Mesendoderm (in vitro differentiated cells): ENCODE measurements around the gene LHX1.

Experiments used
- DNase-seq: peaks from one replicate; pipeline ENCODE4 v3.0.0; 2013
- H2AK5ac ChIP-seq: 2 replicates; pipeline ENCODE4 v1.6.1; 2013; ENCODE audit warnings: low read length, inconsistent platforms
- H2BK120ac ChIP-seq: 2 replicates; pipeline ENCODE4 v1.6.1; 2013; ENCODE audit warnings: low read depth, mild to moderate bottlenecking, low read length, moderate library complexity, mixed read lengths
- H2BK15ac ChIP-seq: replicated peaks from 2 replicates; pipeline ENCODE4 v1.6.1; 2013; ENCODE audit warnings: low read depth, mild to moderate bottlenecking, moderate library complexity
- H2BK5ac ChIP-seq: 2 replicates; pipeline ENCODE4 v1.6.1; 2013; ENCODE audit warnings: low read length, inconsistent platforms
- H3K18ac ChIP-seq: 2 replicates; pipeline ENCODE4 v1.6.1; 2013; ENCODE audit warnings: mild to moderate bottlenecking, low read length, mixed read lengths
- H3K23ac ChIP-seq: one replicate; pipeline ENCODE4 v1.6.1; 2013; ENCODE audit warnings: low read length
- H3K27ac ChIP-seq: 2 replicates; pipeline ENCODE4 v1.5.1; 2013; ENCODE audit warnings: low read depth, mild to moderate bottlenecking, inconsistent platforms, low read length, moderate library complexity
- H3K27me3 ChIP-seq: 2 replicates; pipeline ENCODE4 v1.6.1; 2013; ENCODE audit warnings: low read length, control low read depth, mild to moderate bottlenecking, inconsistent platforms; ENCODE audit not compliant: insufficient read depth, poor library complexity
- H3K36me3 ChIP-seq: 2 replicates; pipeline ENCODE4 v1.6.1; 2013; ENCODE audit warnings: low read length, inconsistent platforms; ENCODE audit not compliant: control insufficient read depth, insufficient read depth
- H3K4ac ChIP-seq: one replicate; pipeline ENCODE4 v1.6.1; 2013; ENCODE audit warnings: low read depth, mild to moderate bottlenecking, low read length, moderate library complexity
- H3K4me1 ChIP-seq: 2 replicates; pipeline ENCODE4 v1.6.1; 2013; ENCODE audit warnings: low read depth, low read length, inconsistent platforms; ENCODE audit not compliant: control insufficient read depth
- H3K4me2 ChIP-seq: 2 replicates; pipeline ENCODE4 v1.6.1; 2013; ENCODE audit warnings: low read length
- H3K4me3 ChIP-seq: 2 replicates; pipeline ENCODE4 v1.5.1; 2013; ENCODE audit warnings: mild to moderate bottlenecking, low read length
- H3K56ac ChIP-seq: one replicate; pipeline ENCODE4 v1.6.1; 2013; ENCODE audit warnings: low read length
- H3K79me1 ChIP-seq: 2 replicates; pipeline ENCODE4 v1.6.1; 2013; ENCODE audit warnings: low read length, inconsistent platforms
- H3K79me2 ChIP-seq: 2 replicates; pipeline ENCODE4 v1.6.1; 2013; ENCODE audit warnings: mild to moderate bottlenecking, low read length; ENCODE audit not compliant: control insufficient read depth, insufficient read depth
- H3K9ac ChIP-seq: 2 replicates; pipeline ENCODE4 v1.6.1; 2013; ENCODE audit warnings: low read length, inconsistent platforms
- H4K5ac ChIP-seq: one replicate; pipeline ENCODE4 v1.6.1; 2013; ENCODE audit warnings: low read length
- H4K8ac ChIP-seq: one replicate; pipeline ENCODE4 v1.6.1; 2013; ENCODE audit warnings: low read depth, mild to moderate bottlenecking, control low read depth, low read length, moderate library complexity
- WGBS: extraction: QIAGEN DNeasy Blood & Tissue Kit; methylation state at CpG from one replicate; pipeline ENCODE4 v1.1.7; 2013; ENCODE audit warnings: low lambda C conversion rate, missing lambda C conversion rate; ENCODE audit not compliant: insufficient coverage; ENCODE audit errors: extremely low coverage; 5-methylcytosine and 5-hydroxymethylcytosine counted together

Gene LHX1

GRCh38 chr17:36939052-36939801, 2.0 kb downstream of the LHX1 start:
- H3K4me1 ChIP-seq, result peaks cover 2% of the 10 kb centered on the region
- peak overlapping the region; percentile 84 for H3K4me3 ChIP-seq
- no peak overlapping the region for H2AK5ac ChIP-seq
- no peak overlapping the region for H2BK15ac ChIP-seq
- peak overlapping the region; percentile 98 for H3K56ac ChIP-seq
- H2BK120ac ChIP-seq, result no peak overlapping the region
- peak overlapping the region; percentile 32 for H3K18ac ChIP-seq
- no peak overlapping the region for H2BK5ac ChIP-seq
- peaks cover 72% of the 10 kb centered on the region for H3K79me2 ChIP-seq
- H3K4me2 ChIP-seq, result peak overlapping the region; percentile 41
- H3K36me3 ChIP-seq, result peaks cover 21% of the 10 kb centered on the region
- WGBS, result no CpG with 5 or more reads among the region's 43 CpGs
- DNase-seq, result no peak
- H3K79me1 ChIP-seq, result peaks cover 7% of the 10 kb centered on the region
- H3K27me3 ChIP-seq, result peaks cover 31% of the 10 kb centered on the region
- H4K5ac ChIP-seq, result no peak overlapping the region
- peak overlapping the region; percentile 4 for H3K23ac ChIP-seq
- peak overlapping the region; percentile 99 for H3K9ac ChIP-seq
- no peak overlapping the region for H3K4ac ChIP-seq
- no peak overlapping the region for H4K8ac ChIP-seq
- no peak overlapping the region for H3K27ac ChIP-seq

DNA sequence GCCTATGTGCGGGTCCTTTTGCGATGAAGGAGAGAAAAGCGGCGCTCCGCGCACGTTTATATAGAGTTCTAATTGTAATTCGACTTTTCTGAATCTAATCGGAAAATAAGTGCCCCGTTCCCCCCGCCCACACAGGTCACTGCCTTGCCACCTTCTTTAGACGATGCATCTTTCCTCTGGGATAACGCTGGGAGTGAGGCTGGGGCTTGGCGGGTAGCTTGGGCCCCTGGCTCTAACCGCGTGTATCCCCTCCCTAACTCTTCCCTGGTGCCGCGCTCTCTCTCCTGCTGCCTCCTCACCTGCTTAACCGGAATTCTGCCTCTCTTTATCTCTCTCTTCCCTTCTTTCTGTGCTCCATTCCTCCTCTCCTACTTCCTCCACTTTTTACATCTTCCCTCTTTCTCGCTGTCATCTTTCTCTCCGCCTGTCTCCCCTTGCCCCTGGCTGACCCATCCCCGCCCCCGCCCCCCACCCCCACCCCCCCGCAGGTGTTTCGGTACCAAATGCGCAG, 2.6 kb downstream of the LHX1 start:
- WGBS, result no CpG with 5 or more reads among the region's 26 CpGs
- peaks cover 31% of the 10 kb centered on the region for H3K27me3 ChIP-seq
- H3K4me3 ChIP-seq, result peak overlapping the region; percentile 84

GRCh38 chr17:36940313-36941264, 3.3 kb downstream of the LHX1 start:
- no peak overlapping the region for H2BK15ac ChIP-seq
- H3K9ac ChIP-seq, result peak overlapping the region; percentile 81
- H3K79me1 ChIP-seq, result peaks cover 7% of the 10 kb centered on the region
- DNase-seq, result no peak
- H3K4ac ChIP-seq, result no peak overlapping the region
- no peak overlapping the region for H3K18ac ChIP-seq
- peaks cover 31% of the 10 kb centered on the region for H3K27me3 ChIP-seq
- H4K5ac ChIP-seq, result no peak overlapping the region
- peak overlapping the region; percentile 39 for H2BK5ac ChIP-seq
- peak overlapping the region; percentile 21 for H3K4me2 ChIP-seq
- no peak overlapping the region for H4K8ac ChIP-seq
- peak overlapping the region; percentile 30 for H3K4me3 ChIP-seq
- no peak overlapping the region for H2AK5ac ChIP-seq
- no peak overlapping the region for H3K27ac ChIP-seq
- no CpG with 5 or more reads among the region's 52 CpGs for whole genome bisulfite sequencing
- H3K23ac ChIP-seq, result peak overlapping the region; percentile 80
- peaks cover 2% of the 10 kb centered on the region for H3K4me1 ChIP-seq
- peak overlapping the region; percentile 88 for H3K56ac ChIP-seq
- peaks cover 58% of the 10 kb centered on the region for H3K79me2 ChIP-seq
- peaks cover 21% of the 10 kb centered on the region for H3K36me3 ChIP-seq
- H2BK120ac ChIP-seq, result no peak overlapping the region

More for the DNA sequence above, 2.6 kb downstream of the LHX1 start:
- Histone ChIP-seq H2BK15ac (no peak overlapping the region), H2BK5ac (no peak overlapping the region), H3K18ac (peak overlapping the region; percentile 9), H2AK5ac (no peak overlapping the region), H3K4me1 (peaks cover 2% of the 10 kb centered on the region), H3K79me1 (peaks cover 7% of the 10 kb centered on the region), H3K4ac (no peak overlapping the region), H3K36me3 (peaks cover 21% of the 10 kb centered on the region), H2BK120ac (no peak overlapping the region), H3K4me2 (peak overlapping the region; percentile 41), H4K8ac (no peak overlapping the region), H3K9ac (peak overlapping the region; percentile 99), H4K5ac (no peak overlapping the region), H3K27ac (no peak overlapping the region), H3K23ac (peak overlapping the region; percentile 4), H3K79me2 (peaks cover 65% of the 10 kb centered on the region), H3K56ac (peak overlapping the region; percentile 98)
- DNase-seq, result no peak

GRCh38 chr17:36941265-36942010, 4.2 kb downstream of the LHX1 start:
- WGBS, result no CpG with 5 or more reads among the region's 17 CpGs
- peak overlapping the region; percentile 30 for H3K4me3 ChIP-seq
- H3K9ac ChIP-seq, result peak overlapping the region; percentile 81
- peak overlapping the region; percentile 88 for H3K56ac ChIP-seq
- no peak overlapping the region for H3K4ac ChIP-seq
- no peak overlapping the region for H2BK5ac ChIP-seq
- H4K5ac ChIP-seq, result no peak overlapping the region
- H3K27me3 ChIP-seq, result peaks cover 31% of the 10 kb centered on the region
- H3K4me1 ChIP-seq, result peaks cover 2% of the 10 kb centered on the region
- no peak overlapping the region for H4K8ac ChIP-seq
- H3K36me3 ChIP-seq, result peaks cover 21% of the 10 kb centered on the region
- H2BK120ac ChIP-seq, result no peak overlapping the region
- peak overlapping the region; percentile 21 for H3K4me2 ChIP-seq
- no peak overlapping the region for H2BK15ac ChIP-seq
- H2AK5ac ChIP-seq, result no peak overlapping the region
- H3K18ac ChIP-seq, result no peak overlapping the region
- no peak for DNase-seq
- H3K79me2 ChIP-seq, result peaks cover 49% of the 10 kb centered on the region
- no peak overlapping the region for H3K27ac ChIP-seq
- peak overlapping the region; percentile 80 for H3K23ac ChIP-seq
- H3K79me1 ChIP-seq, result peaks cover 7% of the 10 kb centered on the region

- no peak for DNase-seq
- no peak overlapping the region for H3K23ac ChIP-seq
- no peak overlapping the region for H2AK5ac ChIP-seq
- H3K36me3 ChIP-seq, result peaks cover 21% of the 10 kb centered on the region
- H3K79me2 ChIP-seq, result peaks cover 46% of the 10 kb centered on the region
- H3K4ac ChIP-seq, result no peak overlapping the region
- H3K18ac ChIP-seq, result peak overlapping the region; percentile 60
- WGBS, result no CpG with 5 or more reads among the region's 57 CpGs
- peak overlapping the region; percentile 81 for H3K9ac ChIP-seq
- H3K56ac ChIP-seq, result peak overlapping the region; percentile 88
- no peak overlapping the region for H2BK15ac ChIP-seq
- no peak overlapping the region for H4K8ac ChIP-seq
- peak overlapping the region; percentile 21 for H3K4me2 ChIP-seq
- H3K4me1 ChIP-seq, result peaks cover 2% of the 10 kb centered on the region
- peaks cover 31% of the 10 kb centered on the region for H3K27me3 ChIP-seq
- no peak overlapping the region for H2BK5ac ChIP-seq
- peak overlapping the region; percentile 42 for H3K27ac ChIP-seq
- H3K79me1 ChIP-seq, result peaks cover 7% of the 10 kb centered on the region
- no peak overlapping the region for H4K5ac ChIP-seq
- H2BK120ac ChIP-seq, result no peak overlapping the region
- H3K4me3 ChIP-seq, result peak overlapping the region; percentile 30
Observed at GRCh38 chr17:36942019-36942599, 4.8 kb downstream of the LHX1 start.
